Measurements from ENCODE around the gene SLC2A10.

Gene SLC2A10

DNA sequence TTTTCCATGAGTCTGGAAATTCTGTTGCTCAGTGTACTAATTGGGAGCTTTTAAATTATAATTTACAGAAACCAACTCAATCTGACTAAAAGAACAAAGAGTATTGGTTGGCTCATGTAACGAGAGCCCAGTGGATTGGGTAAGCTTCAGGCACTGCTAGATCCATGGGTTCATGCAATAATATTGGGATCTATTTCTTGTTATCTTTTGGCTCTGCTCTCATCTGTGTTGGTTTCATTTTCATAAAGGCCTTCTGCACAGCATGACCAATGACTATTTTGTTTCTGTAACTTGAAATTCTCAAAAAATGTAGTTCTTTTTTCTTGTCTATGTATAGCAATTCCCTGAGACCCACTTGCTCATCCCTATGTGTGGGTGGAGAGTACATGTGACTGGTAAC lies 12.0 kb downstream of the SLC2A10 start:
- no peak for DNase-seq
- ATAC-seq (replicated peaks) = no peak
- Mint-ChIP-seq H3K4me3 (no peak overlapping the region), H3K9me3 (peaks cover 6 to 8% of the 10 kb centered on the region in 2 donors), H3K27me3 (peaks cover 0 to 7% of the 10 kb centered on the region in 2 donors), H3K4me1 (no peaks in the 10 kb centered on the region), H3K27ac (no peak overlapping the region), H3K36me3 (no peaks in the 10 kb centered on the region)

DNA sequence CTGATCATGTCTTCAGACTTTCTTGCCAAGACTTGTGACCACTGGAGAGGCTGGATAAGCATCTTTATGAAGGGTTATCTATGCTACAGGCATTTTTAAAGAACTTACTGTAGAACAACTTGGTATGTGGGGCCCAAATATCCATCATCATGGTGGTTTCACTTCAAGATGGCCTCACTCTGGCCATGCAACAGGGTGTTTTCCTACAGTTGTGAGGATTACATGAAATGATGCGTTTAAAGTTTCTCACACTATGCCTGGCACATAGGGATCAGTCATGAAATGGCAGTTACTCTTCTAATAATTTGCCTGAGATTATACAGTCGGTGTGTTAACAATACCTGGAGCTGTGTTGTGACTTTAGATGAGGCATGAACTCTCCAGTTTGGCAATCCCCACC lies 13.0 kb downstream of the SLC2A10 start:
- ATAC-seq (replicated peaks) (no peak), DNase-seq (no peak)
- Mint-ChIP-seq H3K36me3 (no peaks in the 10 kb centered on the region), H3K4me3 (no peak overlapping the region), H3K9me3 (peaks cover 6 to 8% of the 10 kb centered on the region in 2 donors), H3K27me3 (peaks cover 0 to 7% of the 10 kb centered on the region in 2 donors), H3K4me1 (no peaks in the 10 kb centered on the region), H3K27ac (no peak overlapping the region)

DNA sequence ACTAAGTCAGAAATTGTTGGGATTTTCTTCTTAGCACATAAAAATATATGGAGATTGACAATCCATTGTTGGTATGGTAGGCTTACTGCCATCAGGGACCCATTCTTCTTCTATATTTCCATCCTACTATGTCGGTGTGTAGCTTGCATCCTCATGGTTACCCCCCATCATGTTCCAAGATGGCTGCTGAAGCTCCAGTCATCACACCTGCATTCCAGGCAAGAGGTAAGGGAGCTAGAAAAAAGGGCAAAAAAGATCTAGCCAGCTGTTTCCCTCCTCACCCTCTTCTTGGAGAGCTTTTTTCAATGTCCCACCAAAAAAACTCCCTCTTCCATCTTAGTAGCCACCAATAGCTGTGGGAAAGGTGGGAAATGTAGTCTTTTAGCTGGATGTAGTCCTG lies 13.6 kb downstream of the SLC2A10 start:
- no peak overlapping the region for H3K27ac Mint-ChIP-seq
- H3K27me3 Mint-ChIP-seq = peaks cover 0 to 7% of the 10 kb centered on the region in 2 donors
- DNase-seq (no peak), ATAC-seq (replicated peaks) (no peak)
- H3K9me3 Mint-ChIP-seq = peaks cover 6 to 8% of the 10 kb centered on the region in 2 donors
- no peaks in the 10 kb centered on the region for H3K36me3 Mint-ChIP-seq
- no peaks in the 10 kb centered on the region for H3K4me1 Mint-ChIP-seq
- H3K4me3 Mint-ChIP-seq = no peak overlapping the region

DNA sequence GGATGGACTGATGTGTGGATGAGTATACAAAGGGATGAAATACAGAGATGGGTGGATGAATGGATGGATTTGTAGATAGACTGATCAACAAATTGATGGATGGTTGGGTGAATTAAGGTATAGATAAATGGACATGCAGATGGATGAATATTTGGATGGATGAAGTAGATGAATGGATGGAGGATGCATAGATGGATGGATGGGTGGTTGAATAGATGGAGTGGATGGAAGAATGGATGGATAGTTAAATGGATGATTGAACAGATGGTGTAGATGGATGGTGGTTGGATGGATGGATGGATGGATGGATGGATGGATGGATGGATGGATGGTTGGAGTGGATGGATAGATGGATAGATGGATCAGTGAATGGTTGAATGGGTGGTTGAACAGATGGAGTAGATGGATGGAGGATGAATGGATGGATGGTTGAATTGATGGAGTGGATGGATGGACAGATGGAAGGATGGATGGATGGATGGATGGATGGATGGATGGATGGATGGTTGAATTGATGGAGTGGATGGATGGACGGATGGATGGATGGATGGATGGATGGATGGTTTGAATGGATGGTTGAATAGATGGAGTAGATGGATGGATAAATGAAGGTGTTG lies 15.0 kb downstream of the SLC2A10 start:
- Mint-ChIP-seq H3K9me3 (peaks cover 6% of the 10 kb centered on the region in 2 donors), H3K27me3 (peaks cover 0 to 7% of the 10 kb centered on the region in 2 donors), H3K36me3 (no peaks in the 10 kb centered on the region), H3K4me1 (no peaks in the 10 kb centered on the region), H3K4me3 (no peak overlapping the region), H3K27ac (no peak overlapping the region)
- DNase-seq (no peak), ATAC-seq (replicated peaks) (no peak)

DNA sequence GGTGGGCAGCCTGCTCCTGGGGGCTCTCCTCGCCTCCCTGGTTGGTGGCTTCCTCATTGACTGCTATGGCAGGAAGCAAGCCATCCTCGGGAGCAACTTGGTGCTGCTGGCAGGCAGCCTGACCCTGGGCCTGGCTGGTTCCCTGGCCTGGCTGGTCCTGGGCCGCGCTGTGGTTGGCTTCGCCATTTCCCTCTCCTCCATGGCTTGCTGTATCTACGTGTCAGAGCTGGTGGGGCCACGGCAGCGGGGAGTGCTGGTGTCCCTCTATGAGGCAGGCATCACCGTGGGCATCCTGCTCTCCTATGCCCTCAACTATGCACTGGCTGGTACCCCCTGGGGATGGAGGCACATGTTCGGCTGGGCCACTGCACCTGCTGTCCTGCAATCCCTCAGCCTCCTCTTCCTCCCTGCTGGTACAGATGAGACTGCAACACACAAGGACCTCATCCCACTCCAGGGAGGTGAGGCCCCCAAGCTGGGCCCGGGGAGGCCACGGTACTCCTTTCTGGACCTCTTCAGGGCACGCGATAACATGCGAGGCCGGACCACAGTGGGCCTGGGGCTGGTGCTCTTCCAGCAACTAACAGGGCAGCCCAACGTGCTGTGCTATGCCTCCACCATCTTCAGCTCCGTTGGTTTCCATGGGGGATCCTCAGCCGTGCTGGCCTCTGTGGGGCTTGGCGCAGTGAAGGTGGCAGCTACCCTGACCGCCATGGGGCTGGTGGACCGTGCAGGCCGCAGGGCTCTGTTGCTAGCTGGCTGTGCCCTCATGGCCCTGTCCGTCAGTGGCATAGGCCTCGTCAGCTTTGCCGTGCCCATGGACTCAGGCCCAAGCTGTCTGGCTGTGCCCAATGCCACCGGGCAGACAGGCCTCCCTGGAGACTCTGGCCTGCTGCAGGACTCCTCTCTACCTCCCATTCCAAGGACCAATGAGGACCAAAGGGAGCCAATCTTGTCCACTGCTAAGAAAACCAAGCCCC lies 16.0 kb downstream of the SLC2A10 start:
- Mint-ChIP-seq H3K27ac (no peak overlapping the region), H3K27me3 (peaks cover 0 to 6% of the 10 kb centered on the region in 2 donors), H3K4me1 (no peaks in the 10 kb centered on the region), H3K4me3 (no peak overlapping the region), H3K36me3 (no peaks in the 10 kb centered on the region), H3K9me3 (peaks cover 4 to 6% of the 10 kb centered on the region in 2 donors)
- DNase-seq (no peak), ATAC-seq (replicated peaks) (no peak)

DNA sequence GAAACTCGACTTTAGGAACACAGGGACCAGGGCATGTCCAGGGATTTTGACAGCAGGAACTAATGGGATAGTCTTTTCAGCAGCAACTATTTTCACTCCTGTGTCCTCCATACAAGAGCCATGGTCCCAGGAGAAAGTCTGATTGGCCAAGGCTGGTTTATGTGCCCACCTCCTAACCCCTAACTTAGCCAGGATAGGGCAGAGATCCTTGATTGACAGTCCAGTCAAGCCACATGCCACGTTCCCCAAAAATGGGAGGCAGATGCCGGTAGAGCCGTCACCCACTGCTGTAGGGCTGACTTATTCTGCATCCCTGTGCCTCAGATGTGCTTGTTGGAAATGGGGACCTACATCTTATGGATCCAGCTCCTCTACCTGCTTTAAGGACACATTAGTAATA lies 22.3 kb downstream of the SLC2A10 start:
- H3K27ac Mint-ChIP-seq = no peak overlapping the region
- H3K9me3 Mint-ChIP-seq = peaks cover 3 to 5% of the 10 kb centered on the region in 2 donors
- no peak overlapping the region for H3K4me3 Mint-ChIP-seq
- DNase-seq (no peak), ATAC-seq (replicated peaks) (no peak)
- no peaks in the 10 kb centered on the region for H3K4me1 Mint-ChIP-seq
- no peaks in the 10 kb centered on the region for H3K36me3 Mint-ChIP-seq
- peaks cover 12 to 38% of the 10 kb centered on the region in 2 donors for H3K27me3 Mint-ChIP-seq

DNA sequence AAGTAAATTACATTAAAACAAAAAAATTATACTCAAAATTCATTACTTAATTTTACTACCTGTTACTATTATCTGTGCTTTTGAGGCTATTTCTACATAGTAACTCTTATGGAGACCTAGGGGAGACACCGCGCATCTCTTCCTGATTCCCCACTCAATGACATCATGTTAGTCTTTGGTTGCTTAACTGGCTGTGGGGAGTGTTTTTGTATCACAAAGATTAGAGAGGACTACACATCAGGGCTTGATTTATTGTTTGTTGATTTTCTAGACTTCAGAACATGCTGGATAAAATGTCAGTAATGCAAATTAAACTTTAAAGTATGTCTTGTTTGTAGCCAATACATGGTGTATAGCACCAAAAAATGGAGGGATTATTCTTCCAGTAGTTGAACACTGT lies 26.0 kb downstream of the SLC2A10 start:
- H3K4me1 Mint-ChIP-seq = no peaks in the 10 kb centered on the region
- no peak overlapping the region for H3K4me3 Mint-ChIP-seq
- ATAC-seq (replicated peaks) (no peak), DNase-seq (no peak)
- H3K27ac Mint-ChIP-seq = no peak overlapping the region
- H3K9me3 Mint-ChIP-seq = peaks cover 1 to 9% of the 10 kb centered on the region in 2 donors
- H3K36me3 Mint-ChIP-seq = no peaks in the 10 kb centered on the region
- H3K27me3 Mint-ChIP-seq = peaks cover 26 to 48% of the 10 kb centered on the region in 2 donors

DNA sequence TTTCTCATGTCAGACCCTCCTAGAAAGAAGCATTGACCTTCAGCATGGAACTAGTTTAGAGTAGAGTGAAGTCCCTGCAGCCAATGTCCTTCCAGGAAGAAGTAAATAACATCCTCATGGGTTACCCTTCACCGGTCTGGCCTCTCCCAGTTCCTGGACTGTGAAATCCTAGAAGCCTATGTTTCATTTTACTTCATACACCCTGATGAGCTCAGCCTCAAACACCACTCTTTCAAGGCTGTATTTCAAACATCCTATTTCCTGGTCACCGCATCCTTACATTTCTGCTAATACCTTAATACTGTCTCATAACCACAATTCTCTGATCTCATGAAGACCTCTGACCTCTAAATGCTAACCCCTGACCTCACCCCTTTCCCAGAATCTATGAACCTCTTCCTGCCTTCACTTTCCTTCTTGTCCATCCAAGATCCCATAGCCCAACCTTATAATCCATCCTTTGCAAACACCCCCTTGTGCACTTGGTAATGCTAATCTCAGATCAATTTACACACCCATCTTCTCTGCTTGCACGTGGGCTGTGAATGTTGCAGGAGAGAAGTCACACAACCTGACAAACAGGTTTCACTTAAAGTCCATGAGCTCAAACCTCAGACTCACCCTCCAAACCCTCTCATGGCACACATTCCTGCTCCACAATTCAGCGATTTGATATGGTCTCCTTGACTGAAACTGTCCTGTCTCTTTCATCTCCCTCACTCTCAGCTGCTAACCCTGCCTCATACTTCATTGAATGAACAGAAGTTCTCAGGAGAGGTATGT lies 30.2 kb downstream of the SLC2A10 start:
- DNase-seq (no peak), ATAC-seq (replicated peaks) (no peak)
- H3K36me3 Mint-ChIP-seq = no peaks in the 10 kb centered on the region
- H3K9me3 Mint-ChIP-seq = peaks cover 0 to 8% of the 10 kb centered on the region in 2 donors
- H3K27me3 Mint-ChIP-seq = peaks cover 33% of the 10 kb centered on the region in 2 donors
- H3K4me3 Mint-ChIP-seq = no peak overlapping the region
- H3K4me1 Mint-ChIP-seq = no peaks in the 10 kb centered on the region
- no peak overlapping the region for H3K27ac Mint-ChIP-seq

DNA sequence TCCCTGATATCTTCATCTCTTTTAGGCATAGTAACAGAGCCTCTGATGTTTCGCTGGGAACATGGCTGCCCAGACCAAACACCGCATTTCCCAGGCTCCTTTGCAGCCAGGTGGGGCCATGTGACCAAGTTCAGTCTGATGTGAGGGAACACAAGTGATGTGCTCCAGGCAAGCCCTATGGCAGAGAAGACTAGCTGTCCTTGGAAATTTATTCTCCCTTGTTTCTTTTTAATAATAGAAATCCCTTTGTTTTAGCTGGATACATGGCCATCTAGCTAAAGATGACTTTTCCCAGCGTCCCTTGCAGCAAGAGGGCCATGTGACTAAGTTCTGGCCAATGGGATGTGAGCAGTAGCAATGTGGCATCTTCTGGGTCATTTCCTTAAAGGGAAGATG lies 30.8 kb downstream of the SLC2A10 start:
- no peak for ATAC-seq (replicated peaks)
- Mint-ChIP-seq H3K36me3 (no peaks in the 10 kb centered on the region), H3K4me3 (no peak overlapping the region), H3K9me3 (peaks cover 0 to 8% of the 10 kb centered on the region in 2 donors), H3K4me1 (no peaks in the 10 kb centered on the region), H3K27ac (no peak overlapping the region), H3K27me3 (peaks cover 31 to 34% of the 10 kb centered on the region in 2 donors)
- no peak for DNase-seq

DNA sequence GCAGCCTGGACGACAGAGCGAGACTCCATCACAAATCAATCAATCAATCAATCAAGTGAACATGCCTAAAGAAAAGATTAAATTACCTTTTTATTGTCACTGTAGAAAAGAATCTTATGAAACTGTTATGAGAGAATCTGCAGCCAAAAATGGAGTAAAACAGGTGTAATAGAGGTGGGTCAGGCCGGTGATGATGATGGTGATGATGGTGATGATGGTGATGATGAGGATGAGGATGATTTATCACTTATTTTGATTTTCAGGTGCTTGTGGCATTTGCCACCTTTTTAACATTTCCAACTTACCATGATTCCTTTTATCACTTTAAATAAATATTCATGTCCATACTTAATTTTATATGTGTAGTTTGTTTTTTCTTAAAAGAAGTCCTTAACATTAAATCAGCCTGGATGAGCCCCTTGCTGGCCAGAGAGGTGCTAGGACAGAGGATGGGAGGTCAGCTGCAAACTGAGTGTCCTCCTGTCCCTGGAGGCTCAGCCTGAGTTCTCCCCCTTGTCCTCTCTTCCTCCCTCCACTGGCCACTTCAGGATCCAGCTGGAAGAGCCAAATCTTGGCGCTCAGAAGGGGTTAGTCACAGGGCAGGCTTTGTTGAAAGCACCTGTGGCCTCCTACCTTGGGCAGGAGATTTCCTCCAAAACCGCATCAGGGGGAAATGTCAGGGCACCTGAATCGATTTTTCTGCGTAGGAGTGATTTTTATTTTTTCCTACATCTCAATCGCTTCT lies 32.6 kb downstream of the SLC2A10 start:
- DNase-seq (no peak), ATAC-seq (replicated peaks) (no peak)
- H3K27ac Mint-ChIP-seq = no peak overlapping the region
- no peak overlapping the region for H3K4me3 Mint-ChIP-seq
- no peaks in the 10 kb centered on the region for H3K4me1 Mint-ChIP-seq
- peaks cover 37 to 52% of the 10 kb centered on the region in 2 donors for H3K27me3 Mint-ChIP-seq
- no peaks in the 10 kb centered on the region for H3K36me3 Mint-ChIP-seq
- H3K9me3 Mint-ChIP-seq = peaks cover 0 to 8% of the 10 kb centered on the region in 2 donors

DNA sequence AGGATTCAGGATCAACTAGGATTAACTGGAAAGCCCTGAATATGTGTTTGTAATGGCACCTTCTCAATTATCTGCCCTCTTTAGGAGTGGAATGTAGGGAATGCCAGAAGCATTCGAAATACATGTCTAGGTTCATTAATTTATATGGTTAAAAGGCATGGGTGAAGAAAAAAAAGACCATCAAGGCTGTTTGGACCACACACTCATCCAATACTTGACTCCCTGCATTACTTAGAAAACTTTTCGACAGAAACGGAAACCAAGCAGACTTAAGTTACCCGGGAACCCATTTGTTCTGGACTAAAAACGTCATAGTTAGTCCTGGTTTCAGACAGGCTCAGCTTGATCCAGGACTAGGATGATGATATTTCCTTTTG lies 33.2 kb downstream of the SLC2A10 start:
- DNase-seq (no peak), ATAC-seq (replicated peaks) (no peak)
- Mint-ChIP-seq H3K27ac (no peak overlapping the region), H3K9me3 (peaks cover 0 to 8% of the 10 kb centered on the region in 2 donors), H3K27me3 (peaks cover 41 to 57% of the 10 kb centered on the region in 2 donors), H3K4me1 (no peaks in the 10 kb centered on the region), H3K36me3 (no peaks in the 10 kb centered on the region), H3K4me3 (no peak overlapping the region)

DNA sequence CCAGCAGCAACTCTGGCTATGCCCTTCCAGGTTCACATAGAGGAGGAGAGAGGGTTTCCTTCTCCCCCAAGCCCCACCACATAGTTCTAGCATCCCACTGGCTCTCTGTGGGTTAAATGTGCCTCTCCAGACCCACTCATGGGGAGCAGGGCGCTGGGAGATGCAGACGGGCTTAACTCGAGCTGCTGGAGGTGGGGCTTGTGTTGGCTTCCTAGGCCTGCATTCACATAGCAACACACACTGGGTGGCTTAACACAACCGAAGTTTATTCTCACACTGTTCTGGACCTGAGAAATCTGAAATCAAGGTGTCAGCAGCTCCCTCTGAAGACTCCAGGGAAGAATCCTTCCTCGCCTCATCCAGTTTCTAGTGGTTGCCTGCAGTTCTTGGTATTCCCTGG lies 33.6 kb downstream of the SLC2A10 start:
- H3K4me1 Mint-ChIP-seq = no peaks in the 10 kb centered on the region
- ATAC-seq (replicated peaks) (no peak), DNase-seq (no peak)
- H3K27ac Mint-ChIP-seq = no peak overlapping the region
- no peak overlapping the region for H3K4me3 Mint-ChIP-seq
- no peaks in the 10 kb centered on the region for H3K36me3 Mint-ChIP-seq
- peaks cover 41 to 61% of the 10 kb centered on the region in 2 donors for H3K27me3 Mint-ChIP-seq
- peaks cover 0 to 8% of the 10 kb centered on the region in 2 donors for H3K9me3 Mint-ChIP-seq

DNA sequence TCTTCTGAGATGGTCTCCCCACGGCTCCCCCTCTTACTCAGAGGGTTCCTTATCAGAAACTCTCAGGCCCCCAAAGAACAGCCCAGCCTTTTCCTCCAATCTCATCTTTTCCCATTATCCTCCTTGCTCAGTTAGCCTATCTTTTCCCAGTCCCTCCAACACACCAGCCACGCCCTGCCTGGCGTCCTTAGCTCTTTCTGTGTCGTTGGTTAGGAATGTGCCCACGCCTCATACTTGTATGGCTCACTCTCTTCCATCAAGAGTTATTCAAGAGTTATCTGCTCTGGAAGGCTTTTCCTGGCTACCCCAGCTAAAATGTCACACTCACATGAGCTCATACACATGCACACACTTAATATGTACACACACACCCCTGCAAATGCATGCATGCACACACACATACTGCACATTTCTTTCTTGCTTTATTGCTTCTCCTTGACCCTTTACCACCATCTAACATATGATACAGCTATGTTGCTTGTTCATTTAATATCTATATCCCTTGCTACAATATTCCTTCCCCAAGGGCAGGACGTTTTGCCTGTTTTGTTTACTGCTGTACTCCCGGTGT lies 37.6 kb downstream of the SLC2A10 start:
- Mint-ChIP-seq H3K4me1 (no peaks in the 10 kb centered on the region), H3K4me3 (no peak overlapping the region), H3K27me3 (peaks cover 49 to 82% of the 10 kb centered on the region in 2 donors), H3K27ac (no peak overlapping the region), H3K36me3 (no peaks in the 10 kb centered on the region), H3K9me3 (no peaks in the 10 kb centered on the region)
- DNase-seq = no peak
- ATAC-seq (replicated peaks) = no peak
